Heart right ventricle (tissue), 16 donors: Measurements from ENCODE around the gene GRM3. TPM values are rescaled to one million over a fixed set of nuclear protein-coding genes. Genes with fewer than 3 reads are reported as not detected.

ENCODE experiments used
- ATAC-seq, 8 donors: fragments of 200-7000 bp; cut with Tn5 transposase; one replicate each; pipeline ENCODE4 v1.9.1; 2020; ENCODE audit warnings: mild to moderate bottlenecking in 8 of 8, moderate library complexity in 8 of 8, moderate number of reproducible peaks in 1 of 8
- DNase-seq, 2 donors: peaks; one replicate each; pipeline ENCODE4 v3.0.0-alpha.2; 2020
- H3K27ac ChIP-seq, 10 donors: fragments of 200-600 bp; sonication (generic) in 2 of 10; one replicate each; pipeline versions ENCODE4 v1.5.0 to v1.8.0; 2020 to 2022; ENCODE audit warnings: mild to moderate bottlenecking in 3 of 10
- H3K27me3 ChIP-seq, 7 donors: fragments of 200-600 bp; one replicate each; pipeline ENCODE4 v1.8.0; 2021 to 2022; ENCODE audit warnings: mild to moderate bottlenecking in 2 of 7
- H3K36me3 ChIP-seq, 9 donors: fragments of 200-600 bp; sonication (generic) in 1 of 9; one replicate each; pipeline versions ENCODE4 v1.5.0 to v1.8.0; 2020 to 2022; ENCODE audit warnings: mild to moderate bottlenecking in 2 of 9
- H3K4me1 ChIP-seq, 9 donors: fragments of 200-600 bp; sonication (generic) in 1 of 9; one replicate each; pipeline versions ENCODE4 v1.5.0 to v1.8.0; 2020 to 2022; ENCODE audit warnings: mild to moderate bottlenecking in 4 of 9
- H3K4me3 ChIP-seq, 10 donors: fragments of 200-600 bp; sonication (generic) in 2 of 10; one replicate each; pipeline versions ENCODE4 v1.5.0 to v1.8.0; 2020 to 2022; ENCODE audit warnings: mild to moderate bottlenecking in 7 of 10, moderate library complexity in 2 of 10
- H3K9me3 ChIP-seq, 11 donors: fragments of 200-600 bp in 10 of 11; sonication (generic) in 2 of 11; one replicate each; pipeline versions ENCODE4 v1.5.0 to v1.8.0; 2013 to 2022; ENCODE audit warnings: mild to moderate bottlenecking in 2 of 11, control low read depth in 1 of 11, moderate library complexity in 1 of 11
- WGBS, 2 donors: extraction: QIAGEN DNeasy Blood & Tissue Kit; methylation state at CpG; one replicate each; pipeline ENCODE4 v1.1.7; 2013; ENCODE audit warnings: inconsistent platforms in 1 of 2; 5-methylcytosine and 5-hydroxymethylcytosine counted together
- intact Hi-C, 10 donors: fragments of 100-400 bp; cut with DNase I; formaldehyde crosslinking; loops; one replicate each; pipeline versions ENCODE4 v1.11.1 to v1.14.2; 2022
- polyA plus RNA-seq, 2 donors: library from polyadenylated mRNA; stranded (reverse); fragments of 200-250 nt; gene quantifications; one replicate each; pipeline ENCODE4 v1.2.3, GENCODE V29; 2013
- total RNA-seq, 10 donors: library from RNA; stranded (reverse); fragmentation: NEBNext Ultra II Directional in 3 of 10; extraction: Animal tissue kit (Norgen Biotek cat#: 25700) in 3 of 10; gene quantifications; one replicate each; pipeline versions ENCODE4 v1.2.1 to v1.2.4, GENCODE V29; 2021 to 2023
- TF ChIP-seq, protein P1 (sequence below), 9 donors: fragments of 200-600 bp; sonication (generic) in 2 of 9; IDR thresholded peaks; one replicate each; pipeline versions ENCODE4 v1.5.0 to v1.8.0; 2021 to 2022; ENCODE audit warnings: antibody characterized with exemption in 9 of 9, mild to moderate bottlenecking in 5 of 9, moderate library complexity in 1 of 9
- donor health status: Arrhythmogenic right ventricular cardiomyopathy.
- donor health status: ischemic (EF 13 %, LVEDD 7.1; RV severe dilation, severe dysfunction).
- donor health status: healthy with polysubstance abuse.
- donor health status: DM: no; HTN: yes; CAD: no.
- donor health status: DM: no; HTN: no; CAD: no.
- donor health status: ischemic (EF 25% LVEDD 6.9; RV normal size, moderate dysfunction).
- donor health status: ischemic (EF 25% LVEDD 5.7; RV mildly dilated, moderate dysfunction).
- donor health status: healthy.
- donor health status: DM: yes; HTN: yes; CAD: no.
- donor health status: Ischemic cardiomyopathy.
- donor health status: ischemic (EF 35%, LVEDD 5.7; RV mildly dilated, moderate dysfunction).
- donor health status: nonischemic (EF 11% LVEDD 7.7; RV severe dilation, severe dysfunction).
- donor health status: DM: yes; HTN: yes; CAD: no.
- donor health status: PGD.
- donor health status: ischemic (EF 29% LVEDD 5.4; RV normal size, mild dysfunction).
- donor health status: nonischemic (EF 23%, LVEDD 6.1; RV moderate dilation, normal function).

GRM3 gene
- total and polyA plus RNA-seq, 12 donors: 0.01 to 0.24 (median 0.15) TPM; not detected in 9

DNA sequence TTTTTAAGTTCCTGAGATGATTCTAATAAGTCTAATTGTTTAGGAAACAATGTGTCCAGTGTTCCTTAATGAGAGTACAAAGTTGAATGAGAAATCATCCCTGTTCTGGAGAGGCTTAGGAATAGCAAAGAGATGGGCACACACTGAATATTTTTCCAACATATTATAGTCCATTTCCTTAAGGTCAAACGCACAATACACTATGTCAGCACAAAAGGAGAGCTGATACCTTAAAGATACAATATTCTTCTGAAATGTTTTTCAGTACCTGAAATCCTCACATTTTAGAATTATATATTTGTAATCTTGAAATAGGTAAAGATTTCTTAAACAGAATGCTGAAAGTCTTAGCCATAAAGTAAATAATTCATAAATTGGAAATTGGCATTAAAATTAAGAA, 183.2 kb downstream of the GRM3 start:
- no peak for DNase-seq
- no peak for ATAC-seq
- intact Hi-C loops: no loop called here

DNA sequence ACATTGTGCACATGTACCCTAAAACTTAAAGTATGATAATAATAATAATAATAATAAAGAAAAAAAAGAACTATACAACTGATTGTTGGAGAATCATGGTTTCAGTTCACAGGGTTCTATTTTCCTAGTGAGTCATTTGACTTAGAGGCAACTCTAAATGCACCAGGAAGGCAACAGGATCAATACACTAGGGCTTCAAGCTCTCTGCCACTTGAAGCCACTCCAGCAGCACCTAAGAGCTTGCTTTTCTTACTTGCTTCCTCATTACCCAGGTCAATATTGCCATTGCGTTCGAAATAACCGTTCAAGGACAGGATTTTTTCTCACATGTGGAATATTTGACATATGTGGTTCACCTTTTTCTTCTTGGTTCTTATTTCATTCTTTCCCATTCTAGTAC, 189.7 kb downstream of the GRM3 start:
- H3K4me1 ChIP-seq: no peaks in the 10 kb centered on the region
- H3K36me3 ChIP-seq: no peaks in the 10 kb centered on the region
- H3K9me3 ChIP-seq: no peaks in the 10 kb centered on the region
- H3K4me3 ChIP-seq: no peak overlapping the region
- 96 to 97% methylated on average over 3 of the region's 3 CpGs for WGBS, 2 donors
- no peak for DNase-seq
- ATAC-seq: no peak
- no peaks in the 10 kb centered on the region for H3K27me3 ChIP-seq
- intact Hi-C loops: no loop called here
- TF ChIP-seq, protein P1, sequence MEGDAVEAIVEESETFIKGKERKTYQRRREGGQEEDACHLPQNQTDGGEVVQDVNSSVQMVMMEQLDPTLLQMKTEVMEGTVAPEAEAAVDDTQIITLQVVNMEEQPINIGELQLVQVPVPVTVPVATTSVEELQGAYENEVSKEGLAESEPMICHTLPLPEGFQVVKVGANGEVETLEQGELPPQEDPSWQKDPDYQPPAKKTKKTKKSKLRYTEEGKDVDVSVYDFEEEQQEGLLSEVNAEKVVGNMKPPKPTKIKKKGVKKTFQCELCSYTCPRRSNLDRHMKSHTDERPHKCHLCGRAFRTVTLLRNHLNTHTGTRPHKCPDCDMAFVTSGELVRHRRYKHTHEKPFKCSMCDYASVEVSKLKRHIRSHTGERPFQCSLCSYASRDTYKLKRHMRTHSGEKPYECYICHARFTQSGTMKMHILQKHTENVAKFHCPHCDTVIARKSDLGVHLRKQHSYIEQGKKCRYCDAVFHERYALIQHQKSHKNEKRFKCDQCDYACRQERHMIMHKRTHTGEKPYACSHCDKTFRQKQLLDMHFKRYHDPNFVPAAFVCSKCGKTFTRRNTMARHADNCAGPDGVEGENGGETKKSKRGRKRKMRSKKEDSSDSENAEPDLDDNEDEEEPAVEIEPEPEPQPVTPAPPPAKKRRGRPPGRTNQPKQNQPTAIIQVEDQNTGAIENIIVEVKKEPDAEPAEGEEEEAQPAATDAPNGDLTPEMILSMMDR (IDR thresholded peaks at IDR 0.05): no peak
- H3K27ac ChIP-seq: no peak overlapping the region

More for the DNA sequence above, 183.2 kb downstream of the GRM3 start:
- Histone ChIP-seq H3K4me1 (no peaks in the 10 kb centered on the region), H3K27me3 (no peaks in the 10 kb centered on the region), H3K36me3 (no peaks in the 10 kb centered on the region), H3K9me3 (no peaks in the 10 kb centered on the region), H3K27ac (no peak overlapping the region), H3K4me3 (no peak overlapping the region)
- 83 to 86% methylated on average over 1 of the region's 1 CpG for WGBS, 2 donors
- TF ChIP-seq, protein P1 (IDR thresholded peaks at IDR 0.05): no peak

DNA sequence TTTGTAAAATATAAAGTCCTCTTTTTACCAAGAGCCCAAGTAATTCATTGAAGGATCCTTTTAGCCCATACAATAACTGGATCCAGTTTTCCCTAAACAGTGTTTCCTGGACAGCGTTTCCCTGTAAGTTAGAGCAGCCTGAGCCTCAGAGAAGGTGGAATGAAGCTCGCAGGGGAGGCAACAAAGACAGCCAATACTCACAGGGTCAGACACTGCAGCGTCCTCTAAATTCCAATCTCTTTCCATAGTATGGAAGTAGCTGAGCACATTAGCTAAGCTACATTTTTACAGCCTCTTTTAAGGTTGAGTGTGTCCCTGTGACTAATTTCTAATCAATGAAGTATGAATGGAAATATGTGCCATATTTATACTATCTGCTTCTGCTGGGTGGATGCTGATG, 193.5 kb downstream of the GRM3 start:
- WGBS, 2 donors: 52 to 53% methylated on average over 3 of the region's 3 CpGs
- intact Hi-C loops: no loop called here
- Histone ChIP-seq H3K36me3 (no peaks in the 10 kb centered on the region), H3K9me3 (no peaks in the 10 kb centered on the region), H3K4me1 (no peaks in the 10 kb centered on the region), H3K4me3 (no peak overlapping the region), H3K27me3 (no peaks in the 10 kb centered on the region), H3K27ac (no peak overlapping the region)
- TF ChIP-seq, protein P1 (IDR thresholded peaks at IDR 0.05): no peak
- ATAC-seq: no peak
- DNase-seq: no peak

DNA sequence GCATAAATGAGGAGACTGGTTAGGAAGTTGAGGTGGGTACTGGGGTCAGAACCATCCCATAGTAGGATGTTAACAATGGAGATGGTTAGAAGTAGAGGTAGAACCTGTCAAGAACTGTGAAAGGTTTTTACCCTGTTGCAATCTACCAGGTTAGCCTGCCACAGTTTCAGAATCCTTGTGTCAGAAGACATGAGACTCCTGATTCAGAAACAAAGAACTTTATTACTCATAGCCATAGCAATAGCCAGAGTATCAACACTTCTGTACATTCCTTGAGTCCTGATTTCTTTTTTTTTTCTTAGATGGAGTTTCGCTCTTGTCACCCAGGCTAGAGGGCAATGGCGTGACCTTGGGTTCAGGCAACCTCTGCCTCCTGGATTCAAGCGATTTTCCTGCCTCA, 200.9 kb downstream of the GRM3 start:
- TF ChIP-seq, protein P1 (IDR thresholded peaks at IDR 0.05): no peak
- Histone ChIP-seq H3K27ac (no peak overlapping the region), H3K9me3 (peaks cover 0 to 11% (median 0%) of the 10 kb centered on the region in 11 donors), H3K27me3 (no peaks in the 10 kb centered on the region), H3K4me3 (no peak overlapping the region), H3K4me1 (no peaks in the 10 kb centered on the region), H3K36me3 (no peaks in the 10 kb centered on the region)
- DNase-seq (no peak), ATAC-seq (no peak)
- WGBS, 2 donors: 93 to 97% methylated on average over 3 of the region's 3 CpGs
- intact Hi-C loops: no loop called here
